RWPE1 (cell line): ENCODE results near the gene INHBB.

Experiments used
- CTCF ChIA-PET: fragments of 350-600 bp; sonication (Branson Sonifier 250); formaldehyde crosslinking; extraction: SDS; loops from one replicate; lab custom pipeline; 2021; lab: Yijun Ruan, JAX
- POLR2A ChIA-PET: fragments of 400-600 bp; formaldehyde crosslinking; extraction: SDS; loops from one replicate; lab custom pipeline; 2020; ENCODE audit warnings: antibody characterized with exemption; ENCODE audit not compliant: low non-redundant PET; lab: Yijun Ruan, JAX
- DNase-seq: peaks from one replicate; pipeline ENCODE4 v3.0.0; 2012; ENCODE audit warnings: low spot score
- H3K27ac ChIP-seq: fragments of 450-650 bp; 2 replicates; pipeline ENCODE4 v1.5.1; 2017
- CTCF ChIP-seq: fragments of 450-650 bp; conservative IDR thresholded peaks from 2 replicates; pipeline ENCODE4 v1.5.1; 2017; ENCODE audit warnings: low read depth, mild to moderate bottlenecking

INHBB gene

GRCh38 chr2:120355780-120356266 lies 9.9 kb downstream of the INHBB start:
- CTCF ChIA-PET: interaction anchor here (0.6 kb wide), 1 partner anchor 199 kb away, joined by 3 read pairs; no protein-coding TSS in a partner anchor
- no peak overlapping the region for H3K27ac ChIP-seq
- DNase-seq: no peak
- POLR2A ChIA-PET: no interaction called here
- TF ChIP-seq CTCF: no peak

GRCh38 chr2:120357768-120358167 lies 11.8 kb downstream of the INHBB start:
- H3K27ac ChIP-seq: no peak overlapping the region
- ChIA-PET POLR2A (no interaction called here), CTCF (no interaction called here)
- no peak for TF ChIP-seq CTCF
- no peak for DNase-seq

GRCh38 chr2:120358734-120359465 lies 13.0 kb downstream of the INHBB start:
- TF ChIP-seq CTCF: no peak
- CTCF ChIA-PET: interaction anchor here (0.7 to 0.8 kb wide), 2 partner anchors 40 to 42 kb away, joined by 3 read pairs; no protein-coding TSS in a partner anchor
- no peak overlapping the region for H3K27ac ChIP-seq
- POLR2A ChIA-PET: no interaction called here
- DNase-seq: no peak

- ChIA-PET CTCF (no interaction called here), POLR2A (no interaction called here)
- DNase-seq: no peak
- no peak for TF ChIP-seq CTCF
- H3K27ac ChIP-seq: no peak overlapping the region
Measured at GRCh38 chr2:120360307-120360855, 14.4 kb downstream of the INHBB start.

GRCh38 chr2:120362926-120363325 lies 17.0 kb downstream of the INHBB start:
- no peak for DNase-seq
- ChIA-PET POLR2A (no interaction called here), CTCF (no interaction called here)
- H3K27ac ChIP-seq: no peak overlapping the region
- TF ChIP-seq CTCF: no peak

GRCh38 chr2:120365236-120365793 lies 19.4 kb downstream of the INHBB start:
- no peak for TF ChIP-seq CTCF
- DNase-seq: no peak
- ChIA-PET POLR2A (no interaction called here), CTCF (no interaction called here)
- H3K27ac ChIP-seq: no peak overlapping the region
